Measurements from ENCODE around the gene TTC1. TPM values are rescaled to one million over a fixed set of nuclear protein-coding genes. Genes with fewer than 3 reads are reported as not detected.

Gene TTC1
- total and polyA plus RNA-seq, 2 of the 8 experiments (the other 6 are each of a cell fraction or from before 2014, with no cell fraction given), result 25.1 to 63.9 TPM

- H3K9ac ChIP-seq (replicated peaks in 1 of 4; ENCODE audit: extremely low read depth in 1 of 4, low read depth in 3 of 4, low read length in 3 of 4), result no peak overlapping the region
- H3K14ac ChIP-seq (ENCODE audit: insufficient read length), result no peak overlapping the region
- H3K4ac ChIP-seq (replicated peaks; ENCODE audit: insufficient read length, low read depth, low read length), result no peak overlapping the region
- H3K23ac ChIP-seq (ENCODE audit: insufficient read length), result no peak overlapping the region
- H2BK12ac ChIP-seq (ENCODE audit: low read depth, low read length), result 0 out of 2 replicates have a peak overlapping the region, but pooled peaks have one; percentile 6
- H3K56ac ChIP-seq (replicated peaks; ENCODE audit: insufficient read length, low read depth, low read length), result no peak overlapping the region
- no peak for DNase-seq (ENCODE audit: low read depth in 1 of 2, low spot score in 2 of 2)
- no peak overlapping the region for H2AK5ac ChIP-seq (ENCODE audit: low read depth, low read length)
- CTCF ChIA-PET (ENCODE audit: partially characterized antibody), result no interaction called here
- H3K36me3 ChIP-seq (ENCODE audit: control insufficient read depth in 2 of 4, insufficient read depth in 4 of 4, low read length in 3 of 4), result peaks cover 2 to 37% (median 15%) of the 10 kb centered on the region in 4 experiments; a peak in 7 of 8 replicates
- WGBS, 2 experiments (ENCODE audit: extremely low coverage in 1 of 2, insufficient coverage in 1 of 2, insufficient read length in 1 of 2, insufficient replicate concordance in 2 of 2, low coverage in 1 of 2, low lambda C conversion rate in 2 of 2, missing lambda C conversion rate in 1 of 2), result 91% methylated on average over 3 of the region's 3 CpGs; no CpG with 5 or more reads in 1 of the 2 experiments
- no peaks in the 10 kb centered on the region; the same call in 1 of the 2 replicates for H3K23me2 ChIP-seq (ENCODE audit: low read depth, low read length)
- H4K20me1 ChIP-seq (replicated peaks in 1 of 2; ENCODE audit: control insufficient read depth in 1 of 2, insufficient read depth in 2 of 2, low read length in 2 of 2), result peaks cover 2% of the 10 kb centered on the region in 2 experiments
- TF ChIP-seq RBBP5 (IDR thresholded peaks at IDR 0.05; ENCODE audit: borderline replicate concordance, low read depth, low read length), result no peak
- no peak for TF ChIP-seq CREB1 (IDR thresholded peaks at IDR 0.05)
- no peak for TF ChIP-seq ZNF274 (IDR thresholded peaks at IDR 0.05; ENCODE audit: borderline replicate concordance, extremely low read depth, low read length)
- no peak for TF ChIP-seq CHD2 (IDR thresholded peaks at IDR 0.05; ENCODE audit: low read length)
- TF ChIP-seq POU5F1 (IDR thresholded peaks at IDR 0.05; ENCODE audit: low read depth, low read length), result no peak
- TF ChIP-seq JUN (IDR thresholded peaks at IDR 0.05; ENCODE audit: low read depth, low read length), result no peak
- TF ChIP-seq TCF12 (IDR thresholded peaks at IDR 0.05; ENCODE audit: low read depth, low read length), result no peak
- no peaks in the 10 kb centered on the region for H3K27me3 ChIP-seq (replicated peaks in 1 of 4; ENCODE audit: control insufficient read depth in 3 of 4, extremely low read depth in 1 of 4, insufficient read depth in 3 of 4, low read length in 3 of 4)
- H3K18ac ChIP-seq (ENCODE audit: extremely low read depth, low read length), result no peak overlapping the region
- no peak overlapping the region for H2AFZ ChIP-seq (ENCODE audit: low read length)
- no peak overlapping the region for H2BK15ac ChIP-seq (ENCODE audit: low read length)
- H2BK20ac ChIP-seq (ENCODE audit: low read length), result no peak overlapping the region
- H3K9me3 ChIP-seq (ENCODE audit: insufficient read depth in 2 of 2, low read depth in 1 of 2, low read length in 1 of 2), result no peaks in the 10 kb centered on the region
- H4K8ac ChIP-seq (ENCODE audit: extremely low read depth, insufficient read depth, low read length), result no peak overlapping the region
- H3K27ac ChIP-seq (ENCODE audit: low read depth, low read length), result no peak overlapping the region
- no peak for FAIRE-seq
- no peak overlapping the region for H3K4me3 ChIP-seq (ENCODE audit: extremely low read depth in 1 of 4, insufficient read depth in 2 of 4, low read depth in 3 of 4, low read length in 4 of 4)
- H3K4me2 ChIP-seq (ENCODE audit: insufficient read depth in 1 of 2, low read depth in 2 of 2, low read length in 2 of 2), result no peak overlapping the region
- H4K91ac ChIP-seq (replicated peaks; ENCODE audit: insufficient read length, low read length), result no peak overlapping the region
- H2BK120ac ChIP-seq (replicated peaks; ENCODE audit: low read depth, low read length), result no peak overlapping the region
- peaks cover 5 to 18% (median 11%) of the 10 kb centered on the region in 4 experiments; a peak in 6 of 7 replicates for H3K4me1 ChIP-seq (replicated peaks in 1 of 4; ENCODE audit: control insufficient read depth in 3 of 4, insufficient read depth in 4 of 4, low read length in 3 of 4)
- POLR2A ChIA-PET (ENCODE audit: partially characterized antibody), result no interaction called here
- H3K79me1 ChIP-seq (ENCODE audit: low read depth, low read length), result no peaks in the 10 kb centered on the region
- H3K79me2 ChIP-seq (ENCODE audit: control insufficient read depth in 1 of 2, insufficient read depth in 2 of 2, low read length in 2 of 2), result no peaks in the 10 kb centered on the region
- H2BK5ac ChIP-seq (ENCODE audit: low read depth, low read length), result no peak overlapping the region
- H4K5ac ChIP-seq (ENCODE audit: insufficient read length, low read depth, low read length), result no peak overlapping the region
Observed at GRCh38 chr5:160047423-160047822, 38.5 kb downstream of the TTC1 start.

All from H1 (cell line).